Measurements from ENCODE around the gene TMC3. TPM values are rescaled to one million over a fixed set of nuclear protein-coding genes. Genes with fewer than 3 reads are reported as not detected.
"Not testable (repeated sequence)": the region's sequence is repeated elsewhere in the genome, so short reads cannot be mapped to it uniquely, and the experiment has no call there.

The TMC3 gene
- total RNA-seq (under 1 TPM in 1 of 4 donors, not detected in 3; 0.14 TPM), polyA plus RNA-seq (0.02 TPM)
- long read RNA-seq, donor 1 = 0 reads
- long read RNA-seq, donor 2 = 0 reads
- long read RNA-seq, donor 3, partial matches to known transcripts = 0 of 1 reads
- long read RNA-seq, donor 3, other reads (novel, unspliced or antisense) = 1 of 1 reads
- long read RNA-seq, donor 4 = 0 reads

DNA sequence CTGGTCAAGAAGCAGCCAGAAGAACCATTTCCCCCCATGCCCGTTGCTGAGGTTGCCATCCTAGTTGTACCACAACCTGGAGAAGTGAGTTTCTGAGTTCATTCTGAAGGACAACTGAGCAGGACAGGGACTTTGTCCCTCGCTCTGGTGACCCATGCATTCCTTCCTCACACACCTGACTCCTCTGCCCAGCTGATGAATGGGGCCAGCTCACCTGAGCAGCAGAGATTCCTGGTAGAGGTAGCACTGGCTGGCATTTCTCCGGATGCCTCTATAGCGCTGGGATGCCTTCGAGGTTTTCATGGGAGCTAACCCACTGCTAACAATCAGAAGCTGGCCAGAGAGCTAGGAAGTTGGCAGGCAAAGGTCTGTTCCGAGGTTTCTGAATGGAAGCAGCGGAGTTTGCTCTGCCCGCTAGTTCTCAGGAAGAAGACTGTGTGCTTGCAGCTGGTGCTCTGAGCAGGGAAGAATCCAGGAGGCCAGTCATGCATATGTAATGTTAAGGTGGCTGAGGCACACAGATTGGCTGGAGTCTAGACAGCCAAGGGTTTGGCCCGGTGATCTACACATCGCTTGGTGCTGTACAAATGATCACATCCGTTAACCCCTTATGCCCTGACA lies at the start of gene TMC3:
TMC3 (minus strand) TSS at position 439 of the 621 bp plus-strand sequence; CDS start at position 303, 136 bp downstream.
- no peak within 1 kb of the TSS for H3K27ac ChIP-seq (ENCODE audit: low read length)
- DNase-seq = no peak
- no peaks in the 10 kb centered on the region for H3K27me3 ChIP-seq (ENCODE audit: control insufficient read depth, insufficient read depth)
- H3K4me1 ChIP-seq (ENCODE audit: control insufficient read depth, insufficient read depth, low read length) = no peaks in the 10 kb centered on the region
- no peak within 1 kb of the TSS for H3K4me3 ChIP-seq (ENCODE audit: low read length)
- intact Hi-C loops (cut with DNase I) = no loop called here
- H3K9me3 ChIP-seq (ENCODE audit: control insufficient read depth, low read length) = no peaks in the 10 kb centered on the region
- no peak for ATAC-seq
- WGBS = 67% methylated on average over 11 of the region's 11 CpGs

DNA sequence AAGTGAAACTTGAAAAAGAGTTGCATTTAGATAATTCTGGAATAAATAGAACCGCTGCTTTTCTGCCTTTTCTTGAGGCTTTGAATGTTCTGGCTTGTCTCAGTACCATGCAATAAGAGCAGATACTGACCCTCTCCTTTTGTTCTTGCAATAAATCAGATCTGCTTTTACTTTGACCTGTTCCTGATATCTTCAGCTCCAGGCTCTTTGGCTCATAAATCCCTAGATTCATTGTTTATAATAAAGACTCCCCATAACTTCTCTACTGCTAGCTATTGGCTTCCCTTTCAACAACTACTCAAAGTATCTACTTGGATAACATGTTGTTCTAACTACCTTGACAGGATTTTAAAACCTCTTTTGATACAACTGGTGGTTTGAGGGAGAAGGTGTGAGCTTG lies 47.4 kb upstream of the TMC3 start:
- Histone ChIP-seq H3K27ac (ENCODE audit: low read length) (no peak overlapping the region), H3K4me1 (ENCODE audit: control insufficient read depth, insufficient read depth, low read length) (no peaks in the 10 kb centered on the region), H3K9me3 (ENCODE audit: control insufficient read depth, low read length) (no peaks in the 10 kb centered on the region), H3K27me3 (ENCODE audit: control insufficient read depth, insufficient read depth) (no peaks in the 10 kb centered on the region), H3K4me3 (ENCODE audit: low read length) (no peak overlapping the region)
- intact Hi-C loops (cut with DNase I) = no loop called here
- DNase-seq (no peak), ATAC-seq (no peak)
- WGBS = 96% methylated on average over 1 of the region's 1 CpG

DNA sequence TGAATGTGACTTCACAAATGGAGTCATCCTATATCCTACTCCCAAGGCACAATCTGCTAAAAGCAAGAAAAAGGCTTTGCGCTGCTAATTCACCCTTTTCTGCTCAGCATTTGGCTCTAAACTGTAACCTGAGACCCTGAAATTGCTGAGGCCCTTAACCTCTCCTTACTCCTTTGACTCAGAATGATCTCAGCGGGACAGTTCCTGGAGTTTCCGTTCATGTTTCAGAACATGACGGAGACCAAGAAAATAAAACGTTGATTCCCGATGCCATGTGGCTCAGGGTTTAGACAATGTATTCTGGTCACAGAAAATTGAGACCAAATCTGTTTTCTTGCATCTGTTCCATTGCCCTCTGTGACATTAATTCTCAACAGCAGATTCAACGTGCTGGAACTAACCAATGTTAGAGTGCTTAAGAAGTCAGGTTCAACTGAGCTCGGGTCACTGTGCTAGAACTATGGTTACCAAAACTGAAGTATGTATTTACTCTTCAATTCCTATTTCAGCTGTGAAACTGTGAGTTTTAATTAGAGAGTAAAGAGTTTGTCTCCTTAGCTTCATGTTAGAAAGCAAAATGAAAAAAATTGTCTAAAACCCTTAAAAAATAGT lies 45.4 kb upstream of the TMC3 start:
- 59% methylated on average over 8 of the region's 8 CpGs for WGBS
- Histone ChIP-seq H3K4me1 (ENCODE audit: control insufficient read depth, insufficient read depth, low read length) (no peaks in the 10 kb centered on the region), H3K4me3 (ENCODE audit: low read length) (no peak overlapping the region), H3K27me3 (ENCODE audit: control insufficient read depth, insufficient read depth) (no peaks in the 10 kb centered on the region), H3K27ac (ENCODE audit: low read length) (no peak overlapping the region), H3K9me3 (ENCODE audit: control insufficient read depth, low read length) (no peaks in the 10 kb centered on the region)
- DNase-seq = no peak
- intact Hi-C loops (cut with DNase I) = no loop called here
- ATAC-seq = no peak

DNA sequence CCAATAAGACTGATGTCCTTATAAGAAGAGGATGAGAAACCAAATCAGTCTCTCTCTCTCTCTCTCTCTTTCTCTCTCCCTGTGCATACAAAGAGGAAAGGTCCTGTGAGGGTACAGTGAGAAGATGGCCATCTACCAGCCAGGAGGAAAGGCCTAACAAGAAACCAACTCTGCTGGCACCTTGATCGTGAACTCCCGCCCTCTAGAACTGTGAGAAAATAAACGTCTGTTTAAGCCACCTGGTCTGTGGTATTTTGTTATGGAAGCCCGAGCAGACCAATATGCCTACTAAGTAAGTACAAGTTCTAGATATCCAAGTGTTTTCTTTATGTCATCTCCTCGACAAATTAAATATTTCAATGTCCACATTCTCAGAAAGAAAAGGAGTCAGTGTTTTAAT lies 44.9 kb upstream of the TMC3 start:
- H3K4me3 ChIP-seq (ENCODE audit: low read length) = no peak overlapping the region
- DNase-seq (no peak), ATAC-seq (no peak)
- no peaks in the 10 kb centered on the region for H3K27me3 ChIP-seq (ENCODE audit: control insufficient read depth, insufficient read depth)
- WGBS = 72% methylated on average over 5 of the region's 5 CpGs
- H3K9me3 ChIP-seq (ENCODE audit: control insufficient read depth, low read length) = no peaks in the 10 kb centered on the region
- H3K4me1 ChIP-seq (ENCODE audit: control insufficient read depth, insufficient read depth, low read length) = no peaks in the 10 kb centered on the region
- intact Hi-C loops (cut with DNase I) = no loop called here
- no peak overlapping the region for H3K27ac ChIP-seq (ENCODE audit: low read length)

DNA sequence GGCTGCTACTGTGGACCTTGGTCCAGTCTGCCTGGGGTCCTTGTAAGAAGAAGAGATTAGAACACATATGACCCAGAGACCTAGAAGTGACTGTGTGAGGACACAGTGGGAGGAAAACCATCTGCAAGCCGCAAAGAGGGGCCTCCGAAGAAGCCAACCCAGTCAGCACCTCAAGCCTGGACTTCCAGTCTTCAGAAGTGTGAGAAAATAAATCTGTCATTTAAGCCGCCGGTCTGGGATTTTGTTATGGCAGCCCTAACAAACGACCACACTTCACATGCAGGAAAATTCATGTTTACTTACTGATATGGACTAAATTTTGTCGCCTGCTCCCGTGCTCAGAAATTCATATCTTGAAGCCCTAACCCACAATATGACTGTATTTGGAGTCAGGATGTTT lies 44.4 kb upstream of the TMC3 start:
- intact Hi-C loops (cut with DNase I) = no loop called here
- H3K9me3 ChIP-seq (ENCODE audit: control insufficient read depth, low read length) = no peaks in the 10 kb centered on the region
- WGBS = 43% methylated on average over 7 of the region's 7 CpGs
- no peaks in the 10 kb centered on the region for H3K27me3 ChIP-seq (ENCODE audit: control insufficient read depth, insufficient read depth)
- DNase-seq (no peak), ATAC-seq (no peak)
- no peak overlapping the region for H3K4me3 ChIP-seq (ENCODE audit: low read length)
- no peak overlapping the region for H3K27ac ChIP-seq (ENCODE audit: low read length)
- H3K4me1 ChIP-seq (ENCODE audit: control insufficient read depth, insufficient read depth, low read length) = no peaks in the 10 kb centered on the region

DNA sequence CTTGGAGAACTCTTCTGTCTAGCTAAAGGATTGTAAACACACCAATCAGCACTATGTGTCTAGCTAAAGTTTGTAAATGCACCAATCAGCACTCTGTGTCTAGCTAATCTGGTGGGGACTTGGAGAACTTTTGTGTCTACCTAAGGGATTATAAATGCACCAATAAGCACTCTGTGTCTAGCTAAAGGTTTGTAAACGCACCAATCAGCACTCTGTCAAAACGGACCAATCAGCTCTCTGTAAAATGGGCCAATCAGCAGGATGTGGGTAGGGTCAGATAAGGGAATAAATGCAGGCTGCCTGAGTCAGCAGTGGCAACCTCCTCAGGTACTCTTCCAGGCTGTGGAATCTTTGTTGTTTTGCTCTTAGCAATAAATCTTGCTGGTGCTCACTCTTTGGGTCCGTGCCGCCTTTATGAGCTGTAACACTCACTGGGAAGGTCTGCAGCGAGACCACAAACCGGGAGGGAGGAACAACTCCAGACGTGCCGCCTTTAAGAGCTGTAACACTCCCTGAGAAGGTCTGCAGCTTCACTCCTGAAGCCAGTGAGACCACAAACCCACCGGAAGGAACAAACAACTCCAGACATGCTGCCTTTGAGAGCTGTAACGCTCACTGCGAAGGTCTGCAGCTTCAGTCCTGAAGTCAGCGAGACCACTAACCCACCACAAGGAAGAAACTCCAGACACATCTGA lies 40.4 kb upstream of the TMC3 start:
- intact Hi-C loops (cut with DNase I); ATAC-seq: not testable (repeated sequence)

DNA sequence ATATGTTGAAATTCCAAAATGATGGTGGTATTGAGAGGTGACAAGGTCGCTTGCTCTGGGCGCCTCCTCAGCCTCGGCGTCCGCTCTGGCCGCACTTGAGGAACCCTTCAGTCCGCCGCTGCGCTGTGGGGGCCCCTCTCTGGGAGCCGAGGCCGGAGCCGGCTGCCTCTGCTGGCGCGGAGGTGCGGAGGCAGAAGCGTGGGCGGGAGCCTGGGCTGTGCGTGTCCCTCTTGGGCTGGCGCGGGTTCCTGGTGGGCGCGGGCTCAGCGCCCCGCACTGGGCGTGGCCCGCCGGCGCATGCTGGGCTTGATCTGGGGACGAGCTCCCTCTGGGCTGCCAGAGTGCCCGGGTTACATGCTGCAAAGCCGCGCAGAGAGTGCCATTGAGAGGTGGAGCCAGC lies 39.8 kb upstream of the TMC3 start:
- WGBS = 97% methylated on average over 32 of the region's 32 CpGs
- intact Hi-C loops (cut with DNase I) = no loop called here
- H3K27me3 ChIP-seq (ENCODE audit: control insufficient read depth, insufficient read depth) = no peaks in the 10 kb centered on the region

More for the DNA sequence above, 40.4 kb upstream of the TMC3 start:
- not testable (repeated sequence) for H3K27ac ChIP-seq (ENCODE audit: low read length); H3K4me1 ChIP-seq (ENCODE audit: control insufficient read depth, insufficient read depth, low read length); H3K27me3 ChIP-seq (ENCODE audit: control insufficient read depth, insufficient read depth); H3K9me3 ChIP-seq (ENCODE audit: control insufficient read depth, low read length); DNase-seq; H3K4me3 ChIP-seq (ENCODE audit: low read length)
- 85% methylated on average over 12 of the region's 12 CpGs for WGBS

DNA sequence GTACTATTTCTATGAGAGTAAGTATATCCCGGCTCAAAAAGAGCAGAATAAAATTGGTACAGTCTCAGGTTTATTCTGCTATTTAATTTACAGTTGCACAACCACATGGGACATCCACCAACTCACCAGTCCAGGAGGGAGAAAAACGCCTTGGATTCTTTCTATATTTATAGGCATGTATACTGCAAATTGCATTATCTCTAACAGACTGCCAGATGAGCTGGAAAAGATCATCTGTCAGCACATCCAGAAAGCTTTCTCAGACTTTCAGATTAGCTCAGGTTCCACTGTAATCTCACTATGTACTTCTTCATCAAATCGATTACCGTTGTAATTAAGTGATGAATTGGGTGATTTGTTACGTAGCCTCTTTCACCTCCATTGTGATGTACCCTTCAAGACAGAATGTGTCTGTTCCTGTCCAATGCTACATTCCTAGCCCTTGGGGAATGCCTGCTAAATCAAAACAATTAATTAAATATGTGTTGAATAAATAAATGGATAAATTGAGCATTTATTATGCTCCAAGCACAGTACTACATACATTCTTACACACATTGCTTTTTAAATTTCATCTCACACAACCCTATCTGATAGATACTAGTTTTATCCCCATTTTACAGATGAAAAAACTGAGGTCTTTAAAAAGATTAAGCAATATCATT lies 38.1 kb upstream of the TMC3 start:
- intact Hi-C loops (cut with DNase I) = no loop called here
- Histone ChIP-seq H3K4me3 (ENCODE audit: low read length) (no peak overlapping the region), H3K27me3 (ENCODE audit: control insufficient read depth, insufficient read depth) (no peaks in the 10 kb centered on the region), H3K27ac (ENCODE audit: low read length) (no peak overlapping the region), H3K9me3 (ENCODE audit: control insufficient read depth, low read length) (no peaks in the 10 kb centered on the region), H3K4me1 (ENCODE audit: control insufficient read depth, insufficient read depth, low read length) (no peaks in the 10 kb centered on the region)
- DNase-seq (no peak), ATAC-seq (no peak)
- 56% methylated on average over 5 of the region's 5 CpGs for WGBS

More for the DNA sequence above, 39.8 kb upstream of the TMC3 start:
- H3K27ac ChIP-seq (ENCODE audit: low read length) = no peak overlapping the region
- H3K9me3 ChIP-seq (ENCODE audit: control insufficient read depth, low read length) = no peaks in the 10 kb centered on the region
- no peak overlapping the region for H3K4me3 ChIP-seq (ENCODE audit: low read length)
- peak in 1 of 3 donors; percentile 53 for DNase-seq
- ATAC-seq = no peak
- no peaks in the 10 kb centered on the region for H3K4me1 ChIP-seq (ENCODE audit: control insufficient read depth, insufficient read depth, low read length)

DNA sequence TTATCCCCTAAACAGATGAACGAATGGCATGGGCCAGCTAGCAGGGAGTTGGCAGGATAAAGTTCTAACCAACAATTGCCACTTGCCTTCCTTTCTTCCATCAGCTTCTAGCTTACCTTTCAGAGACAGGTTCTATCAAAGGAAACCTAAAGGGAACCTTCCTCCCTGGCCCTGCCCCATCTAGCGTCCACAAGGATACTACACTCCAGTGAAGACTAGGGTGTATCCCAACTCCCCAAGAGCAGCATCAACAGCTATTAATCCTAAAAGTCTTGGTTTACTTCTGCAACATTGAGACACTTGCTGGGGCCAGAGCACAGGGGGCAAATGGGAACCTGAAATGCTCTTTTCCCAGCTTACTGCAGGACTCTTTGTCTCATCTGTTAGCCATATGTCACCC lies 37.0 kb upstream of the TMC3 start:
- Histone ChIP-seq H3K27ac (ENCODE audit: low read length) (no peak overlapping the region), H3K4me3 (ENCODE audit: low read length) (no peak overlapping the region), H3K27me3 (ENCODE audit: control insufficient read depth, insufficient read depth) (no peaks in the 10 kb centered on the region), H3K4me1 (ENCODE audit: control insufficient read depth, insufficient read depth, low read length) (no peaks in the 10 kb centered on the region), H3K9me3 (ENCODE audit: control insufficient read depth, low read length) (no peaks in the 10 kb centered on the region)
- intact Hi-C loops (cut with DNase I) = no loop called here
- no peak for ATAC-seq
- WGBS = 63% methylated on average over 2 of the region's 2 CpGs
- peak in 1 of 3 donors; percentile 47 for DNase-seq

DNA sequence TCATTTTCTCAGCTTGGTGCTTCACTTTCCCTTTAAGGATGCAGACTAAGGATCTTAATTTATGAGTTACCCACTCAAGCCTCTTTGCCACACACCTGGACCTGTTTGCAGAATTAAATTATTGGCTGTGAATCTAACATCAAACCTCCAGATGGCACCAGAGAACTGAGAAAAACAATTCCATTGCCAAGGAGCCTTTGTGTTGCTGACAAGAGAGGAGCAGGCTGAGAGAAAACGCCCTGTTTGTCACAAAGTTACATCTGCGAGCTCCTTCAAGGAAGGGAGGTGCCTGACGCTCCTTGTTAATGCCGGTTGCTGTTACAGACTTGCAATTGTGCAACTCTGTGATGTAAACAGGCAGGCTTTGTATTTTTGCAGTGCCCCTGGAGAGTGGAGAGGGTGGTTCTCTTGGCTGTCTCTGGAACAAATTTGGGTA lies 36.3 kb upstream of the TMC3 start:
- Histone ChIP-seq H3K27me3 (ENCODE audit: control insufficient read depth, insufficient read depth) (no peaks in the 10 kb centered on the region), H3K4me3 (ENCODE audit: low read length) (no peak overlapping the region), H3K27ac (ENCODE audit: low read length) (no peak overlapping the region), H3K4me1 (ENCODE audit: control insufficient read depth, insufficient read depth, low read length) (no peaks in the 10 kb centered on the region), H3K9me3 (ENCODE audit: control insufficient read depth, low read length) (no peaks in the 10 kb centered on the region)
- WGBS = under 1% methylated on average over 4 of the region's 4 CpGs
- ATAC-seq (peak; percentile 93 to 96), DNase-seq (peak; percentile 64 to 84 (median 72))
- intact Hi-C loops (cut with DNase I) = no loop called here

DNA sequence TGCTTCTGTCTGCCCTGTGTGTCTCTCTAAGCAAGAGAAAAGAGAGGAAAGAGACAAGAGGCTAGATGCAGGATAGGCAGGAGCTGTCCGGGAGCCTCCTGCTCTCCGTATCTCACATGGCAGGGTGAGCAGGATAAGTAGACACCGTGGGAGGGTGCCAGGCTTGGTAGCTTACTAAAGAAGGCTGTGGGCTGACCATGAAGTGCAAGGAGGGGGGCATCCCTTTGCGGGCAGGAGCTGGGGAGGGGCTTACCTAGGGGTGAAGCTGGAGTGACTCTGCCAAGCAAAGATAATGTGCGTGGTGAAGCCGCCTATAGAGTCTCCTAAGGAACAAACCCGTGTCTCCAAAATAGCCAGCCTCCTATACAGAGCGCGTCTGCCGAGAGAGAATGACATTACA lies 33.7 kb upstream of the TMC3 start:
- H3K27me3 ChIP-seq (ENCODE audit: control insufficient read depth, insufficient read depth) = no peaks in the 10 kb centered on the region
- DNase-seq (peak; percentile 30 to 73 (median 61)), ATAC-seq (peak; percentile 56 to 75)
- intact Hi-C loops (cut with DNase I) = no loop called here
- no peaks in the 10 kb centered on the region for H3K4me1 ChIP-seq (ENCODE audit: control insufficient read depth, insufficient read depth, low read length)
- WGBS = 58% methylated on average over 10 of the region's 10 CpGs
- H3K9me3 ChIP-seq (ENCODE audit: control insufficient read depth, low read length) = no peaks in the 10 kb centered on the region
- no peak overlapping the region for H3K4me3 ChIP-seq (ENCODE audit: low read length)
- H3K27ac ChIP-seq (ENCODE audit: low read length) = no peak overlapping the region

Data from right cardiac atrium (tissue), 5 donors.